ENCODE data around the gene YAP1. TPM values are rescaled to one million over a fixed set of nuclear protein-coding genes. Genes with fewer than 3 reads are reported as not detected.
"Not testable (repeated sequence)": the region's sequence is repeated elsewhere in the genome, so short reads cannot be mapped to it uniquely, and the experiment has no call there.

Gene YAP1
- total RNA-seq, 2 donors from 2014 or later = 46.2 to 49.1 TPM

GRCh38 chr11:102188488-102188887 lies 78.2 kb downstream of the YAP1 start:
- ATAC-seq (no peak), DNase-seq (no peak)
- intact Hi-C loops (cut with DNase I, micrococcal nuclease) = no loop called here

- no peak for ATAC-seq
- DNase-seq = no peak
- intact Hi-C loops (cut with DNase I, micrococcal nuclease) = no loop called here
These were observed 81.6 kb downstream of the YAP1 start for GRCh38 chr11:102191832-102192231.

- ATAC-seq (peak; percentile 75), DNase-seq (no peak)
These were observed 82.3 kb downstream of the YAP1 start for GRCh38 chr11:102192349-102193066.

GRCh38 chr11:102194257-102194656 lies 84.0 kb downstream of the YAP1 start:
- DNase-seq (no peak), ATAC-seq (no peak)
- intact Hi-C loops (cut with DNase I, micrococcal nuclease) = no loop called here

More at GRCh38 chr11:102192349-102193066, 82.3 kb downstream of the YAP1 start:
- intact Hi-C loops (cut with DNase I, micrococcal nuclease) = no loop called here

GRCh38 chr11:102194990-102195389 lies 84.7 kb downstream of the YAP1 start:
- no peak for ATAC-seq

GRCh38 chr11:102196351-102196750 lies 86.1 kb downstream of the YAP1 start:
- DNase-seq (no peak), ATAC-seq (no peak)
- intact Hi-C loops (cut with DNase I, micrococcal nuclease) = no loop called here

More at GRCh38 chr11:102194990-102195389, 84.7 kb downstream of the YAP1 start:
- no peak for DNase-seq
- intact Hi-C loops (cut with DNase I, micrococcal nuclease) = no loop called here

GRCh38 chr11:102196816-102197215 lies 86.6 kb downstream of the YAP1 start:
- ATAC-seq (no peak), DNase-seq (no peak)
- intact Hi-C loops (cut with DNase I, micrococcal nuclease) = no loop called here

- ATAC-seq (no peak), DNase-seq (no peak)
- intact Hi-C loops (cut with DNase I, micrococcal nuclease) = no loop called here
These were observed 87.5 kb downstream of the YAP1 start for GRCh38 chr11:102197670-102198139.

GRCh38 chr11:102199673-102200072 lies 89.4 kb downstream of the YAP1 start:
- intact Hi-C loops (cut with DNase I, micrococcal nuclease) = no loop called here
- no peak for ATAC-seq

GRCh38 chr11:102200325-102200724 lies 90.1 kb downstream of the YAP1 start:
- ATAC-seq; DNase-seq; intact Hi-C loops (cut with DNase I, micrococcal nuclease): not testable (repeated sequence)

More at GRCh38 chr11:102199673-102200072, 89.4 kb downstream of the YAP1 start:
- no peak for DNase-seq

GRCh38 chr11:102201776-102202175 lies 91.5 kb downstream of the YAP1 start:
- ATAC-seq (no peak), DNase-seq (no peak)
- intact Hi-C loops (cut with DNase I, micrococcal nuclease) = no loop called here

- DNase-seq = no peak
- ATAC-seq = no peak
- intact Hi-C loops (cut with DNase I, micrococcal nuclease) = no loop called here
These were observed 92.7 kb downstream of the YAP1 start for GRCh38 chr11:102202972-102203371.

GRCh38 chr11:102204174-102204573 lies 93.9 kb downstream of the YAP1 start:
- DNase-seq = no peak
- no peak for ATAC-seq
- intact Hi-C loops (cut with DNase I, micrococcal nuclease) = no loop called here

- DNase-seq (no peak), ATAC-seq (no peak)
- intact Hi-C loops (cut with DNase I, micrococcal nuclease) = no loop called here
These were observed 95.6 kb downstream of the YAP1 start for GRCh38 chr11:102205805-102206204.

- DNase-seq = no peak
- no peak for ATAC-seq
- intact Hi-C loops (cut with DNase I, micrococcal nuclease) = no loop called here
These were observed 98.6 kb downstream of the YAP1 start for GRCh38 chr11:102208835-102209234.

GRCh38 chr11:102214623-102215022 lies 104.4 kb downstream of the YAP1 start:
- ATAC-seq (no peak), DNase-seq (no peak)
- intact Hi-C loops (cut with DNase I, micrococcal nuclease) = no loop called here

GRCh38 chr11:102216433-102217075 lies 106.3 kb downstream of the YAP1 start:
- ATAC-seq (no peak), DNase-seq (no peak)
- intact Hi-C loops (cut with DNase I, micrococcal nuclease) = no loop called here

GRCh38 chr11:102220728-102221467 lies 110.7 kb downstream of the YAP1 start:
- intact Hi-C loops (cut with DNase I, micrococcal nuclease) = no loop called here
- no peak for ATAC-seq
- no peak for DNase-seq

GRCh38 chr11:102223859-102224258 lies 113.6 kb downstream of the YAP1 start:
- DNase-seq (no peak), ATAC-seq (no peak)
- intact Hi-C loops (cut with DNase I, micrococcal nuclease) = no loop called here

Measured in left colon (tissue), 2 donors.